Measurements from ENCODE around the gene PRIM2. TPM values are rescaled to one million over a fixed set of nuclear protein-coding genes. Genes with fewer than 3 reads are reported as not detected.
"Not testable (repeated sequence)": the region's sequence is repeated elsewhere in the genome, so short reads cannot be mapped to it uniquely, and the experiment has no call there.

The PRIM2 gene
- total RNA-seq, 2 donors from 2014 or later, result 10.4 to 23.1 TPM

DNA sequence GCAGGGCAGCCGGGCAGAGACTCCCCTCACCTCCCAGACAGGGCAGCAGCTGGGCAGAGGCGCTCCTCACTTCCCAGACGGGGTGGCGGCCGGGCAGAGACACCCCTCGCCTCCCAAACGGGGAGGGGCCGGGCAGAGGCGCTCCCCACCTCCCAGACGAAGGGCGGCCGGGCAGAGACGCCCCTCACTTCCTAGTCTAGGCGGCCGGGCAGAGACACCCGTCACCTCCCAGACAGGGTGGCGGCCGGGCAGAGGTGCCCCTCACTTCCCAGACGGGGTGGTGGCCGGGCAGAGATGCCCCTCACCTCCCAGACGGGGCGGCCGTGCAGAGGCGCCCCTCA is 6.6 kb upstream of the PRIM2 start:
- Histone ChIP-seq H3K9ac (ENCODE audit: low read depth in 2 of 2, low read length in 2 of 2) (no peak overlapping the region), H3K27ac (no peak overlapping the region), H3K36me3 (no peaks in the 10 kb centered on the region), H3K4me1 (peaks cover 4% of the 10 kb centered on the region), H3K27me3 (no peaks in the 10 kb centered on the region), H3K9me3 (no peaks in the 10 kb centered on the region), H3K4me3 (no peak overlapping the region)
- DNase-seq, result no peak
- intact Hi-C loops (cut with DNase I), result loop anchor here (10.0 kb wide), 2 partner anchors 46 to 266 kb away; partner anchors contain the start of gene KIAA1586
- TF ChIP-seq, protein P1, sequence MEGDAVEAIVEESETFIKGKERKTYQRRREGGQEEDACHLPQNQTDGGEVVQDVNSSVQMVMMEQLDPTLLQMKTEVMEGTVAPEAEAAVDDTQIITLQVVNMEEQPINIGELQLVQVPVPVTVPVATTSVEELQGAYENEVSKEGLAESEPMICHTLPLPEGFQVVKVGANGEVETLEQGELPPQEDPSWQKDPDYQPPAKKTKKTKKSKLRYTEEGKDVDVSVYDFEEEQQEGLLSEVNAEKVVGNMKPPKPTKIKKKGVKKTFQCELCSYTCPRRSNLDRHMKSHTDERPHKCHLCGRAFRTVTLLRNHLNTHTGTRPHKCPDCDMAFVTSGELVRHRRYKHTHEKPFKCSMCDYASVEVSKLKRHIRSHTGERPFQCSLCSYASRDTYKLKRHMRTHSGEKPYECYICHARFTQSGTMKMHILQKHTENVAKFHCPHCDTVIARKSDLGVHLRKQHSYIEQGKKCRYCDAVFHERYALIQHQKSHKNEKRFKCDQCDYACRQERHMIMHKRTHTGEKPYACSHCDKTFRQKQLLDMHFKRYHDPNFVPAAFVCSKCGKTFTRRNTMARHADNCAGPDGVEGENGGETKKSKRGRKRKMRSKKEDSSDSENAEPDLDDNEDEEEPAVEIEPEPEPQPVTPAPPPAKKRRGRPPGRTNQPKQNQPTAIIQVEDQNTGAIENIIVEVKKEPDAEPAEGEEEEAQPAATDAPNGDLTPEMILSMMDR (IDR thresholded peaks at IDR 0.05), result no peak

DNA sequence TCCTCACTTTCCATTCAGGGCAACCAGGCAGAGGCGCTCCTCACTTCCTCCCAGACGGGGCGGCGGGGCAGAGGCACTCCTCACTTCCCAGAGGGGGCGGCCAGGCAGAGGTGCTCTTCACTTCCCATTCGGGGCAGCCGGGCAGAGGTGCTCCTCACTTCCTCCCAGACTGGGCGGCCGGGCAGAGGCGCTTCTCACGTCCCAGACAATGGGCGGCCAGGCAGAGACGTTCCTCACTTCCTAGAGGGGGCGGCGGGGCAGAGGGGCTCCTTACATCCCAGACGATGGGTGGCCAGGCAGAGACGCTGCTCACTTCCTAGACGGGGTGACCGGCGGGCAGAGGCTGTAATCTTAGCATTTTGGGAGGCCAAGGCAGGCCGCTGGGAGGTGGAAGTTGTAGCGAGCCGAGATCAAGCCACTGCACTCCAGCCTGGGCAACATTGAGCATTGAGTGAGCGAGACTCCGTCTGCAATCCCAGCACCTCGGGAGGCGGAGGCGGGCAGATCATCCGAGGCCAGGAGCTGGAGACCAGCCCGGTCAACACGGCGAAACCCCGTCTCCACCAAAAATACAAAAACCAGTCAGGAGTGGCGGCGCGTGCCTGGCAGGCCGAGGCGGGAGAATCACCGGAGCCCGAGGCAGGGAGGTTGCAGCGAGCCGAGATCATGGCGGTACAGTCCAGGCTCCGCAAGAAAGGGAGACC is 6.0 kb upstream of the PRIM2 start:
- DNase-seq; H3K9me3 ChIP-seq; H3K27me3 ChIP-seq; H3K27ac ChIP-seq; H3K4me1 ChIP-seq; H3K36me3 ChIP-seq; H3K4me3 ChIP-seq; H3K9ac ChIP-seq (ENCODE audit: low read depth in 2 of 2, low read length in 2 of 2): not testable (repeated sequence)
- intact Hi-C loops (cut with DNase I), result loop anchor here (10.0 kb wide), 2 partner anchors 47 to 267 kb away; partner anchors contain the start of gene KIAA1586

DNA sequence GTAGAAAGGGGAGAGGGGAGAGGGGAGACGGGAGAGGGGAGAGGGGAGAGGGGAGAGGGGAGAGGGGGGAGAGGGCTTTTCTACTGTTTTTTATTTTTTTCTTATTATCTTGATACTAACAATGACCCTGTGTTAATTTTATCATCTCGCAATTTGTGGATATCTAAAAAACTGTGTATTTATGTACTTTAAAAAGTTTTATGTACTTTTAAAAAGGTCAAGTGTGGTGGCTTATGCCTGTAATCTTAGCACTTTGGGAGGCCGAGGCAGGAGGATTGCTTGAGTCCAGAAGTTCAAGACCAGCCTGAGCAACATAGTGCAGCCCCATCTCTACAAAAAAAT is 5.5 kb upstream of the PRIM2 start:
- Histone ChIP-seq H3K9me3 (no peaks in the 10 kb centered on the region), H3K9ac (ENCODE audit: low read depth in 2 of 2, low read length in 2 of 2) (no peak overlapping the region), H3K36me3 (no peaks in the 10 kb centered on the region), H3K4me1 (peaks cover 4% of the 10 kb centered on the region), H3K4me3 (no peak overlapping the region), H3K27me3 (no peaks in the 10 kb centered on the region), H3K27ac (no peak overlapping the region)
- TF ChIP-seq, protein P1 (IDR thresholded peaks at IDR 0.05), result no peak
- DNase-seq, result no peak
- intact Hi-C loops (cut with DNase I), result loop anchor here (10.0 kb wide), 2 partner anchors 47 to 267 kb away; partner anchors contain the start of gene KIAA1586

DNA sequence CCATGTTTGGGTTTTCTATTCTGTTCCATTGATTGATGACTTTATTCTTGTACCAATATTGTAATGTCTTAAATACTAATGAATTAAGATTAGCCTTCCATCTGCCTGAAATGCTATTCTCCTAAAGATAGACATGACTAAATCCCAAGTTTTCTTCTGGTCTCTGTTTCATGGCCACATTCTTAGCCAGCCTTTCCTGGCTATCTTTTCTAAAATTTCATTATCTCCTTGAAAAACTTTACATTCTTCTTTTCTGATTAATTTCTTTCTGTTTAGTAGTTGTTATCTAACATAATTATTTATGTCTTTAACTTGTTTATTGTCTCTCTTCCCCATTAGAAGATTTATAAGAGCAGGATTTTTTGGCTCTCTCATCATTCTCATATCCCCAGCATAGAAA is 4.4 kb upstream of the PRIM2 start:
- Histone ChIP-seq H3K27ac (peak overlapping the region; percentile 58), H3K4me1 (peaks cover 4% of the 10 kb centered on the region), H3K36me3 (no peaks in the 10 kb centered on the region), H3K4me3 (no peak overlapping the region), H3K27me3 (no peaks in the 10 kb centered on the region), H3K9me3 (no peaks in the 10 kb centered on the region), H3K9ac (ENCODE audit: low read depth in 2 of 2, low read length in 2 of 2) (no peak overlapping the region)
- TF ChIP-seq, protein P1 (IDR thresholded peaks at IDR 0.05), result no peak
- no peak for DNase-seq
- intact Hi-C loops (cut with DNase I), result loop anchor here (10.0 kb wide), 2 partner anchors 48 to 268 kb away; partner anchors contain the start of gene KIAA1586

DNA sequence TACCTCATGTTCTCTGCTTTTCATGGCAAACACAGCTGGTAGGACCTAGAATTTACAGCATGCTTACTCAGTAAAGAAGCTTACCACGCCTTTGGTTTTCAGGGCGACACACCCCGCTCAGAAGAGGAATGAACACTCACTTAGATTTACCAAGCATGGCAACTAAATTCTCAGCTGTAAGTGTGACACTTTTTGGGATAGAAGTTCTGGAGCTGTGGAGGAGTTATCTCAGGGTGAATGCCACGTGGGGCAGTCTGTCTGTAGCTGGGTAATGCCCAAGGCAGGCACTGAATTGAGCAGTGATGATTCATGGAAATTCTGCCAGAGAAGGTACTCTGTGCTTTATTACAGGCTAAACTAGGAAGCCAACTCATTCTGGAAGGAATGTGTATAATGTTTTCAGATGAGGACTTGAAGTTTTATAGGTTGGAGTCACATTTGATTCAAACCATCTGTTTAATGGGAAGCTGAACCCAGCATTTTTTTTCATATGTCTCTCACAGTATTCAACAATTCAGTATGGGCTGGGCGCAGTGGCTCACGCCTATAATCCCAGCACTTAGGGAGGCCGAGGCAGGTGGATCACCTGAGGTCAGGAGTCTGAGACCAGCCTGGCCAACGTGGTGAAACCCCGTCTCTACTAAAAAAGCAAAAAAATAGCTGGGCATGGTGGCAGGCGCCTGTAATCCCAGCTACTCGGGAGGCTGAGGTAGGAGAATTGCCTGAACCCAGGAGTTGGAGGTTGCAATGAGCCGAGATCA is 3.5 kb upstream of the PRIM2 start:
- TF ChIP-seq, protein P1 (IDR thresholded peaks at IDR 0.05), result no peak
- Histone ChIP-seq H3K4me3 (no peak overlapping the region), H3K27ac (peak overlapping the region; percentile 58), H3K9ac (ENCODE audit: low read depth in 2 of 2, low read length in 2 of 2) (peak overlapping the region in 1 of 2 donors; percentile 58), H3K9me3 (no peaks in the 10 kb centered on the region), H3K36me3 (no peaks in the 10 kb centered on the region), H3K4me1 (peaks cover 4% of the 10 kb centered on the region), H3K27me3 (no peaks in the 10 kb centered on the region)
- intact Hi-C loops (cut with DNase I), result loop anchor here (10.0 kb wide), 2 partner anchors 49 to 269 kb away; partner anchors contain the start of gene KIAA1586
- DNase-seq, result peak; percentile 45

All from colonic mucosa (tissue), 4 donors.